LHCN-M2 (cell line): Measurements from ENCODE around the gene ARNT2. TPM values are rescaled to one million over a fixed set of nuclear protein-coding genes. Genes with fewer than 3 reads are reported as not detected.

Source experiments
- DNase-seq: peaks from one replicate; pipeline ENCODE4 v3.0.0-alpha.2; 2012; ENCODE audit warnings: low read depth
- total RNA-seq: library from RNA; depleted of rRNA; stranded (reverse); fragments of >200 nt; gene quantifications from 2 replicates; pipeline ENCODE4 v1.2.3, GENCODE V29; 2014

Gene ARNT2
- total RNA-seq, 1 experiment from 2014 or later = 17.9 TPM

DNA sequence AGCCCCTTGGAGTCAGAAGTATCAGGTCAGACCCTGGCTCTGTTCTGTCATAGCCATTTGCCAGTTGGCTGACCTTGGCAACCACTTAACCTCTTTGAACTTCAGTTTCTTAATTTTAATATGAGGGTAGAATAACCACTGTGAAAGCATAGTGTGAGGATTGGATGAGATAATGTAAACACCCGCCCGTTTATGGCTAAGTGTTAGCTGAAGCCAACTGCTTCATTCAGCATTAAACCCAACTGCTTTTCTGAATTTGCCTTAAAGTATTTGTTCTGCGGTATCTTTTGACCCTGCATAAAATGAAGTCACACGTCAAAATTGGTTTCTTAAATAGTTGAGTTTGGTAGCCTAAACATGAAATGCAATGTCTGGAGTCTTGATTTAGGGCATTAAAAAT lies 169.4 kb downstream of the ARNT2 start:
- no peak for DNase-seq

DNA sequence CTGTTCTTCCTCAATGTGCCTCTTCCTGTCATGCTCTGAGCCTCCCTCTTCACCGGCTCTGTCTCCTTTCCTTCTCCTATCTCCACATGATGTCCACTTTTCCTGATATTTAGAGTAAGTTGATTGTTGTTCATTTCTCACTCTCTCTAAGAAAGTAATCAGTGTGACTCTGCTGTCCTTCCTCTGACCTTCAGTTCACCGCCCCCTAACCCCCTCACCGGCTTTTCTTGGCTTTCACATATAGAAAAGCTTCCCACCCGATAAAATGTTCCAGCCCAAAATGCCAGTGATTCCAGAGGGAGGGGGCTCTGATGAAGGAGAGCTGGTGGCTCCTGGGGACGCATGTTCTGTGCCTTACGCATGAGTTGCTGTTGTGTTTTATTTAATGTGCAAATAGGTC lies 170.4 kb downstream of the ARNT2 start:
- DNase-seq = no peak

DNA sequence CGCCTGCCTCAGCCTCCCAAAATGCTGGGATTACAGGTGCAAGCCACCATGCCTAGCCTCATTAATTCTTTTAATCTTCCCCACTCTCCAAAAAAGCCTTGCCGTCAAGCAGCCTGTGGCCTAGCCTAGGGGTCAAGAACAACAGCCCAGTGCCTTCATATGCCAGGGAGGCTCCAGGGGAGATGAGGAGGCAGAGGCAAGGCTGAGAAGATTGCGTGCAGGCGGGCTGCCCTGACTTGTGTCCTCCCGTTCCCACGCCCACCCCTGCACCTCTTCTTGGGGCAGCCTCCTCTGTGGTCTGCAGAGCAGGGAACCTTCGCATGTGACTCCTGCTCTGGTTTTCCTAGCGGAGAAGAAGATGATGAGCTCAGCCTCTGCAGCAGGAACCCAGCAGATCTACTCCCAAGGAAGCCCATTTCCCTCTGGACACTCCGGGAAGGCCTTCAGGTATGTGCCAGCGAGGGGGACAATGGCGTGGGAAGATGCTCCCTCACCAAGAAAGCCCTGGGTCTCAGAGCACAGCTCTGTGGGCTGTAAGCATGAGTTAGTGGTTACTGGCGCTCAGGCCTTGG lies 172.4 kb downstream of the ARNT2 start:
- no peak for DNase-seq

DNA sequence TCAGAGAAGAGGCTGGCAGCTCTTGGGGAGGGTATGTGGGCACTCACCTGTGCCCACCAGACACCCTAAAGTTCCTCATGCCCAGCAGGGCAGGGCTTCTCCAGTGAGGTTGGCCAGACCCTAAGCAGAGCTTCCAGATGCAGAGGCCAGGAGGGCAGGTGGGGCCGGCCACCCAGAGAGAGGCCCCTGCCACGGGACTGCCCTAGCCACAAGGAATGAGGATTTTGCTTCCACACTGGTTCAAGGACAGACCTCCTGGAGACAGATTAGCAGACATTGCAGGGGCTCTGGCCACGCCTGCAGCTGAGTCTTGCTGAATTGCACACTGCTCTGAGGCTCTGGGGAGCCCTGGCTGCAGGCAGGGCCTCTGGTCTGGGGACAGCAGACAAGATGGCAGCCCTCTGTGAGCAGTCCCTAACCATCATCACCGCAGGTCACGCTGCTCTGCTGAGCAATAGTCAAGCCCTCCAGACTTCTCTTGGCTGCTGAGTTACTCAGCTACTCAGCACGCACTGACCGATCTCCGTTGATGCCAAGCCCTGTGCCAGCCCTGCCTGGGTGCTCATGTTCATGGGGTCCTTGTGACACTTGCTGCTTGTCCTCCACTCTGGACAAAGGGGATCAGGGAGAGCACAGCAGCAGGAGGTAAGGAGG lies 173.5 kb downstream of the ARNT2 start:
- DNase-seq = no peak

DNA sequence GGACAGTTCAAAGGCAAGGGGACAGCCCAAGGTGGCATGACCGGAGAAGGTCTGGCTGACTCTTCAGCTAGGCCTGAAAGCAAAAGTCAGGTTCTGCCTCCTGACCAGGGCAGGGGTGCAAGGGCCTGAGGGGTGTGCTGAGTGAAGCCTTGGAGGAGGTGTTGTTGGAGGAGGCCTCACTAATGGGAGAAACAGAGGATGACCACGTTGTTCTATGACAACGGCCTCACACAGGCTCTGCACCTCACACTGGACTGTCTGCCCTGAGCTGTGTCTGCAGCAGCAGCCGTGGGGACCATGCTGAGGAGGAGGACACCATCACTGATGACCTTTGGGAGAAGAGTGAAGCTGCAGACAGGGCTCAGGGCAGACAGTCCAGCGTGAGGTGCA lies 174.0 kb downstream of the ARNT2 start:
- no peak for DNase-seq

DNA sequence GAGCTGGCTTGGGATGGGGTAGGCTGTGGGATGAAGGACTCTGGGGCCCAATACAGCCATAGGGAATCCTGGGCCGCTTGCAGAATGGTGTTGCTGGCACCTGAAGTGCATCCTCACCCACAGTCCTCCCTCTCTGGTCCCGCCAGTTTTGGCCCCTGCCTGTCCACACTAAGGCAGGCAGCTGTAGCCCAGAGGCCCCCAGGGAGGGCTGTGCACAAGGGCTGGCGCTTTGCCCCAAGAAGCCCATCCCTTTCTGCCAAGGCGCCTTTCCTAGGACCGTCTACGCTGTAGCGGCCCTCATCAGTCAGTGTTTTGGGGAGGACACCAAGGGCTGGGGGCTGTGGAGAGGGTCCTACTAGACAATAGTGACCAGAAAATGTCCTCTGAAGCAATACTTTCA lies 174.7 kb downstream of the ARNT2 start:
- DNase-seq = no peak

DNA sequence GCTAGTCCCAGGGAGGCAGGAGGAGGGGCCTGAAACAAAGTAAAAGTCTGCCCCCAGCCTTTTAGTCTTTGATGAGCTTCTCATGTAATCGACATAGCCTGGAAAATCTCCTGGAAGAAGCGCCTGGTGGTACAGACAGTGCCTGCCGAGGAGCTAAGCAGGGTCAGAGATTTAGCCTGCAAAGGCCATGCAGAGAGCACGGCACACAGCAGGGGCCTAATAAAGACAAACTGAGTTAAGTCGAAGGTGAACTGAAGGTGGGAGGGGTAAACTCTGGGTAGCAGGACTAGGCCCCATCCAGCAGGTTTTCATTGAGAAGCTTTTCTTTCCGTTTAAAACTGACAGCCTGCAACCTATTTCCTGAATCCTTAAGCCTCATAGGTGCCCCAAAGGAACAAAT lies 175.4 kb downstream of the ARNT2 start:
- DNase-seq = no peak

DNA sequence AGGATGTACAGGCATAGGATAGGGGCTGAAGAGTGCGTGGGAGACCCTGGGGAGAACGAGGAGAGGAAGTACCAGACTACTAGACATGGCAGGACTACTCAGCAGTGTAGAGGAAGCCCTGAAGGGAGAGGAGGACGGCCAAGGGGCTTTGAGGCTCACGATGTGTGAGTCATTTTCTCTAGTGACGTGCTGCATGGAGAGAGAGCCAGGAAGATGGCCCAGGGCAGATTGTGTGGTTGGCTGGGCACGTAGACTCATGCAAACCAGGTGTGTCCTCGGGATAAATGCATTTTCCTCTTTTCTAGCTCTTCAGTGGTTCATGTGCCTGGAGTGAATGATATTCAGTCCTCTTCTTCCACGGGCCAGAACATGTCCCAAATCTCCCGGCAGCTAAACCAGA lies 175.9 kb downstream of the ARNT2 start:
- no peak for DNase-seq

DNA sequence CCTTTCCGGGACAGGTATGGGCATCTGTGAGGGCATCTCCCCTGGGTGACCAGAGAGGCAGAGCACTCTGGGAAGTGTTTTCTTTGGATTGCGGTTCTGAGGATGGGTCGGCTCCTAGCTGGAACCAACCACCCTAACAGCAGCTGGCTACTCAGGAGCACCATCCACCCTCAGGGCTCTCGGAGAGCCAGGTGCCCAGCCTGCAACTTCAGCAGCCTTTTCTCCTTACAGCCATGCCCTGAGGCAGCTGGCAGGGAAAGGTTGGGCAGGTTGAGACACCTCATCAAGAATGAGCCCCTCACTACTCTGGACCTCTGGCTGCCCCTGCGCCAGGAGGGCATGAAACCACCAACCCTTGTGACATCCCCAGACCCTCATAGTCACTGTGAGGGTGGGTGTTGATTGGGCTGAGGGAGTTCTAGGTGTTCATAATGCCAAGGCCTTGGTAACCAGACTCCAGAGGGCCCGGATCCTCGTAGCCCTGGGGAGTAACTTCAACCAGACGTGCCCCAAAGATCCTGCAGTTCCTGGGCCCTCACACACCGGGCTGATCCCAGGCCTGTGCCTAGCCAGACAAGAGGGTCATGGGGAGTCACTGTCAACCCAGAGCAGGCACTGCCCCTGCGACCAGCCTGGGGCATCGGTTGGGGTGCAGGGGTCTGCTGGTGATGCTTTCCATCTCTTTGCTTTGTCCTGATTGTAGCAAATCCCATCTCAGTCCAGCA lies 176.5 kb downstream of the ARNT2 start:
- no peak for DNase-seq

DNA sequence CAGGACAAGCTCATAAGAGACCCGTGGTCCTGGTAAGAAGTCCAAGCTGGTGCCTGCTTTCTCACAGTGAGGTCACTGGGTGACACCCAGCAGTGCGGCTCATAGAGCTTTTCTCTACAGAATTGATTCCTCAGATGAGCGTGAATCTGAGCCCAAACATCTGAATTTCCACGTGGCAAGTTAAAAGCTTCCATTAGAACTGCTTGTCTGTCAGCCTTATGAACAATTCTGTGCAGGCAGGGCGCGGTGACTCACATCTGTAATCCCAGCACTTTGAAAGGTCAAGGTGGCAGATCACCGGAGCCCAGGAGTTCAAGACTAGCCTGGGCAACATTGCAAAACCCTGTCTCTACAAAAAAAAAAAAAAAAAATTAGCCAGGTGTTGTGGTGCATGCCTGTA lies 177.8 kb downstream of the ARNT2 start:
- no peak for DNase-seq

DNA sequence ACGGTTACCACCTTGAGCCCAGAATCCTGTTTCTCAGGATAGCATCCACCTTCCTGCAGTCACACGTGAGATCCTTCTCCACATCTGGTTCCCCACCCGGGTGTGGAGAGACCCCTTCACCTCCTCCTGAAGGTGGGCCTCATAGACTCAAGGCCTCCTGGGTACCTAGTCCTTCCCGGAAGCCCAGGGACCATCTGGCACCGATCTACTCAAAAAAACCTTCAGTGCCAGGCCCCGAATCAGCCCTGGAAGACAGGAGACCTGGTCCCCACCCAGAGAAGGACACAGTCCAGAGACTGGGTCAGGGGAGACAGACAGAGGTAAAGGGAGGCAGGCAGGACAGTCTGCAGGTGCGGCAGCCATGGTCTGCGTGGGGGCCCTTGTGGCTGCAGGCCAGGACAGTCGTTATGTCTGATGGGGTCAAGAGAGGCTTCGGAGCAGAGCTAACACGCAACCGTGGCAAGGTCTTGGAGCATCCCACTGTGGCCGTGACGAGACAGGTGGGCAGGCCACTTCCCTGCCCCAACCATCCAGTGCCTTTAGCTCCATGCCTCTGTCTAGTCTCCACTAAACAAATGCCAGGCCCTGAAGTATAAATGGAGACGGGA lies 178.7 kb downstream of the ARNT2 start:
- no peak for DNase-seq

DNA sequence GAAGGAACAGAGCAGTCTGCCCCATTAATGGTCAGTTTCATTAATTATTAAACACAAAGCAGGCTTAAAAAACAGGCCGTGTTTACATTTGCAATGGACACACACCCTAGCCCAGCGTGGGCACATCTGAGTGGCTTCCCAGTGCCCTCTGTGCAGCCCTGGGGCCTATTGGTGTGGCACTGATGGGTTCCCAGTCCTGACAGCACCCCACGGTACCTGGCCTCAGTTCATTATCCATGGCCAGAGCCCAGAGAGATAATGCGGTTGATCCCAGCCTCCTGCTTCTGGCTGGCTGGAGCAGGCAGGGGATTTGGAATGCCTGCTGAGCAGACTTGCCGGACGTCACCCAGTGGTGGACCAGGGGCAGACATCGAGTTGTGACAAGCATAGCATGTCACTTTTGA lies 180.4 kb downstream of the ARNT2 start:
- no peak for DNase-seq

DNA sequence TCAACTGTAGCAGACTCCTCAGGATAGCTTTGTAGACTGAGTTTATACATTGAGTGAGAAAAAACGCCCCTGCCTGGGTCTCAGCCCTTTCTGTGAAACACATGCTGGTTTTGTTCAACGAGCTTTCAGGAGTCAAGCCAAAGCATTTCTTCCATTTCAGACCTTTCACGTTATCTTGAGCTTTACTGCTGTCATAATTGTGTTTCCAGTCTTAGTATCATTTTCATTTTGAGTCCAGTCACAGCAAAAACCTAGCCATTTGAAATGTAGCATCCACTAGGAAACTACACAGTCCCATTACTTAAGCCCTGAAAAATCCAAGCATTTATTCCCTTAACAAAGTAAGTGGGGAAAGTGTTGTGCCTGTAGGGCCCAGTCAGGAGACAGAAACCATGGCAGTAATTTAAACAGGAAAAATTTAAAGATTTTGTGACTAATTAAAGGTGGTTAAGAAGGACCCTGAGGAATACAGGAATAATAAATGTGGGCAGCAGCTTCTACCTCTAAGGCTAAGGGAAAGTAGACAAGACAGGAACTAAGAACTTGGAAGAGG lies 180.9 kb downstream of the ARNT2 start:
- DNase-seq = no peak

DNA sequence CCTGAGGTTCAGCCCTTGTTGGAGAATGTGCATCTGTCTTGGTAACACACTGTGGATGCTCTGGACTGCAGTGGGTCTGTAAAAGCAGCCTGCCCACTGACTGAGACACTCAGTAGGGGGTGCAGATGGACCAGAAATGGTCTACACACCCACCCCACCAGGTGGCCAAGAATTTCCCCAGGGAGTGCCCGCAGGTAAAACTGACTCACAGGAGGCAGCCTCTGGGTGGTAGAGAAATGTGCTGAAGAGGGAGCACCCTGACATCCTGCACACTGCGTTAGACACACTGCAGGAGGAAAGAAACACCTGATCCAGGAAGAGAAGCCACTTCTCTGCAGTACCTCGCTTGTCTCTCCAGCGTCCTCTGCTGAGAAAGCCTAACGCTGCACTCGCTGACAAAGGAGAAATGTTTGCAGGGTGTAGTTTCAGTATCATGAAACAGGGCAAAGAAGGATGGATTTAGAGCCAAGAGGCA lies 181.4 kb downstream of the ARNT2 start:
- no peak for DNase-seq

DNA sequence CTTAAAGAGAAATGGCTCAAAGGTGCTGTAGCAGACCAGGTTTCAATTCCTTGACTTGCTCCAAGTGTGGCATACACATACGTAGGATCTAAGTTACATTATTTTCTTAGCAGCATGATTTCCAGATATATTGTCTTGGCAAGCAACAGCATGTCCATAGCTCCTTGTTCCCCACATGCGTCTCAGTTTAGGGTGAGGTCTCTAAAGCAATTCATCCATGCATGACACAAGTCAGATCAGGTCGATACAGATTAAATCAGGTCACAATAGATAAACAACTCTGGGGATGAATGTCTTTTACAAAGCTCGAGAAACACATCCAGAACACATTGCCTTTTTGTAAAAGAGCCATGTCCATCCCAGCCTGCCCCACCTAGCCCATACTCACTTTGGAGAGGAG lies 182.0 kb downstream of the ARNT2 start:
- DNase-seq = no peak

DNA sequence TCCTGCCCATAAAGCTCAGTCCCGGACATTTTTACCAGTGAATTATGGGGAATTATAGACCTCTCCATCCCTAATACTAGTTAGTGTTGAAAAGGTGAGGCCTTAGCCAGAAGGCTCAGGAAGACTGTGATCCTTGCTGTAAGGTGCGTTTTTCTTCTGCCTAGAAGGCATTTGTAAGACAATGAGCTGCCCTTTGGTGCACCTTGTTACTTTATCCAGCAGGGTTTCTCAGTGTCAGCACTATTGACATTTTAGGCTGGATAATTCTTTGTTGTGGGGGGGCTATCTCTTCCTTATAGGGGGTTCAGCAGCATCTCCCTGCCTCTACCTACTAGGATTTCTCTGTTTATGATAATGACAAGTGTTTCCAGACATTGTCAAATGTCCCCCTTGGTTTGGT lies 182.8 kb downstream of the ARNT2 start:
- DNase-seq = no peak

DNA sequence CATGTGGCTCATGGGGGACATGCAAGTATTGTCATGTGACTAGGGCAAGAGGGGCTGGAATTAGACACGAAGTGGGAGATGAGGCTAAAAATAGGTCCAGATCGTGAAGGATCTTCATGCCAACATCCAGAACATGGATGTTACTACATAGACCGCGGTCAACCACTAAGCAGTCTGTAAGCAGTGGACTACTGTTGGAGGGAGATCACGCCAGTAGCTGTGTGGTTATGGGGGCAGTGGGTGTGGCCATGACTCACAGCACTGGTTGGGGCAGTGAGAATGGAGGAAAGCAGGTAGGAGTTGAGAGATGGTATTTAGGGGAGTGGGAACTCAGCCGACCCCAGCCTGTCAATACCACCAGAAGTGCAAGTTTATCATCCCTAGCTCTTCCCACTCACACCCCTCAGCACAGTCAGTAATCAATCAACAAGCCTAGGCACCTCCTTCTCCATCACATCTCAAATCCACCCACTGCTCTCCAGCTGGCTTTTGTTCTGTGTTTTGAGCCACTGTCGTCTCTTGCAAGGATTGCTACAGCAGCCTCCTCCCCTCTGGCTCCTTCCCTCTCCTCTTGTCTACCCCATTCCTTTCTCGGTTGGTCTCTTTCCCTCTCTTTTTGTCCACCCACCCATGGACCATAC lies 183.8 kb downstream of the ARNT2 start:
- DNase-seq = peak; percentile 50

DNA sequence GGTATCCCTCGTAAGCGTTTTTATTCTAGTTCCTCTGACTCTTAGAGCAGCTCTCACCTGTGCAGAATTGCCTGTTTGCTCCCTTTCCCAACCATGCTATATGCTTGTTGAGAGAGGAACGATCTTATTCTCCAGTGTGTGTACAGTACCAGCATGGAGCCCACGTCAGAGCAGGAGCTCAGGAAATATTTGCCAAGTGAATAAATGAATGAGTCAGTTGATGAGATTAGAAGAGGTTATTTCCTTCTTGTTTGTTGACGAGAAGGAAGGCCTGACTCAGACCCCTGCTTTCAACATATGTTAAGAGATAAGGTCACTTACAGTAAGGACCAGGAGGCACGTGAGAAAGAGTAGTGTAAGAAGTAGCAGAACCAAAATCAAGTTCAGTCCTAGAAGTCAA lies 184.6 kb downstream of the ARNT2 start:
- DNase-seq = peak; percentile 80

DNA sequence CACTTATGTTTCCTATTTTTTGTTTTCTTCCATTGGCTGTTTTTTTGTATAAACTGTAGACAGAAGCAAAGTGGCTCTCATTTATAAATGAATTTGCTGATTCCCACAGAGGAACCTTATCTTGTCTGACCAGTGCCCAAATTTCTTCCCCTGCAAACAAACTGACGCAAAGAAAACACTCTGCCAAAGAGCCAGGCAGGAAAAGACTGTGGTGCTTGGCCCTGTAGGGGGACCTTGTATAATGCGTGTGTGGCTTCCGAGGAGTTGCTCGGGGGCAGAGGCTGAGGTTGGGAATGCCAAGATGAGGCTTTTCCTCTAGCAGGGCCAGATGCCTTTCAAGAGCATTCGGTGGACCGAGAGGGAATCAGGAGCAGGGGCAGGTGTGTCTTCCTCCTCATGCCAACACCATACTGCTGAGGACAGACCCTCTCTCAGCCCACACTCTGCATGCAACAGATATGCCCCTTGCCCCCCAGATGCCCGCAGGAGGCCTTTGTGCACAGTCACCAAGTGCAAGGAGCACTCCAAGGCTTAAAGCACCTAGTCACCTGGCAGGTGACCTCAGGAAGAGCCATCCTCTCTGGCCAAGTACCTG lies 186.7 kb downstream of the ARNT2 start:
- DNase-seq = no peak

DNA sequence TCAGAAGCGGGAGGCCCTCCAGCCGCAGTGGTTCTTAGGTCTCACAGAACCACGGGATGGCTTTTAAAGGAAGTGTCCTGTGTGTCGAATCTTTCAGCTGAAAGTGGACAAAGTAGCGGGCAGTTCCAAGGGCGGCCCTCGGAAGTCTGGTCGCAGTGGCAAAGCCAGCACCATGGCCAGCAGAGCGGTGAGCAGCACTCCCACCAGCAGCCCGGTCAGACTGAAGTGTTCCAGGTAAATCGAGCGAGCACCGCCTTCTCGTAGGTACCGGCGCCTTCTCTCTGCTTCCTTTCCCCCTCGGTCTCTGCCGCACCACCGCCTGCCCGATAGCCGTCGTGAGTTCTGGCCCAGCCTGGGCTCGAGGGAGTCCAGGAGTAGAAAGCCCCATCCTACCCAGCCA lies 187.3 kb downstream of the ARNT2 start:
- no peak for DNase-seq
